Measurements from ENCODE around the gene NKAIN4.

NKAIN4 gene

GRCh38 chr20:63270606-63271325, 16.5 kb upstream of the NKAIN4 start:
- Histone ChIP-seq H3K36me3 (ENCODE audit: control insufficient read depth in 1 of 2, insufficient read depth in 2 of 2, low read length in 2 of 2) (peaks cover 0 to 1% of the 10 kb centered on the region in 2 donors), H3K27ac (ENCODE audit: low read length) (no peak overlapping the region), H3K4me1 (ENCODE audit: control insufficient read depth in 1 of 2, insufficient read depth in 2 of 2, low read length in 2 of 2) (peaks cover 5 to 25% of the 10 kb centered on the region in 2 donors), H3K27me3 (ENCODE audit: low read depth, low read length) (no peaks in the 10 kb centered on the region), H3K9me3 (ENCODE audit: control insufficient read depth in 1 of 2, low read length in 2 of 2) (no peaks in the 10 kb centered on the region), H3K4me3 (ENCODE audit: low read depth in 1 of 2, low read length in 2 of 2) (no peak overlapping the region)

- Histone ChIP-seq H3K27ac (ENCODE audit: low read length) (no peak overlapping the region), H3K27me3 (ENCODE audit: low read depth, low read length) (peaks cover under 1% of the 10 kb centered on the region), H3K4me1 (ENCODE audit: control insufficient read depth in 1 of 2, insufficient read depth in 2 of 2, low read length in 2 of 2) (peaks cover 5 to 21% of the 10 kb centered on the region in 2 donors), H3K36me3 (ENCODE audit: control insufficient read depth in 1 of 2, insufficient read depth in 2 of 2, low read length in 2 of 2) (no peaks in the 10 kb centered on the region), H3K9me3 (ENCODE audit: control insufficient read depth in 1 of 2, low read length in 2 of 2) (no peaks in the 10 kb centered on the region), H3K4me3 (ENCODE audit: low read depth in 1 of 2, low read length in 2 of 2) (no peak overlapping the region)
Measured at GRCh38 chr20:63269724-63270123, 15.5 kb upstream of the NKAIN4 start.

- Histone ChIP-seq H3K27me3 (ENCODE audit: low read depth, low read length) (peaks cover 5% of the 10 kb centered on the region), H3K27ac (ENCODE audit: low read length) (no peak overlapping the region), H3K9me3 (ENCODE audit: control insufficient read depth in 1 of 2, low read length in 2 of 2) (no peaks in the 10 kb centered on the region), H3K36me3 (ENCODE audit: control insufficient read depth in 1 of 2, insufficient read depth in 2 of 2, low read length in 2 of 2) (no peaks in the 10 kb centered on the region), H3K4me3 (ENCODE audit: low read depth in 1 of 2, low read length in 2 of 2) (no peak overlapping the region), H3K4me1 (ENCODE audit: control insufficient read depth in 1 of 2, insufficient read depth in 2 of 2, low read length in 2 of 2) (peaks cover 0 to 13% of the 10 kb centered on the region in 2 donors)
Measured at GRCh38 chr20:63268671-63269439, 14.6 kb upstream of the NKAIN4 start.

GRCh38 chr20:63268256-63268655, 14.0 kb upstream of the NKAIN4 start:
- Histone ChIP-seq H3K36me3 (ENCODE audit: control insufficient read depth in 1 of 2, insufficient read depth in 2 of 2, low read length in 2 of 2) (no peaks in the 10 kb centered on the region), H3K27ac (ENCODE audit: low read length) (no peak overlapping the region), H3K4me3 (ENCODE audit: low read depth in 1 of 2, low read length in 2 of 2) (no peak overlapping the region), H3K4me1 (ENCODE audit: control insufficient read depth in 1 of 2, insufficient read depth in 2 of 2, low read length in 2 of 2) (peaks cover 0 to 7% of the 10 kb centered on the region in 2 donors), H3K27me3 (ENCODE audit: low read depth, low read length) (peaks cover 5% of the 10 kb centered on the region), H3K9me3 (ENCODE audit: control insufficient read depth in 1 of 2, low read length in 2 of 2) (no peaks in the 10 kb centered on the region)

- no peak overlapping the region for H3K27ac ChIP-seq (ENCODE audit: low read length)
- no peaks in the 10 kb centered on the region for H3K9me3 ChIP-seq (ENCODE audit: control insufficient read depth in 1 of 2, low read length in 2 of 2)
- H3K27me3 ChIP-seq (ENCODE audit: low read depth, low read length): peaks cover 5% of the 10 kb centered on the region
- H3K36me3 ChIP-seq (ENCODE audit: control insufficient read depth in 1 of 2, insufficient read depth in 2 of 2, low read length in 2 of 2): no peaks in the 10 kb centered on the region
- peaks cover 0 to 7% of the 10 kb centered on the region in 2 donors for H3K4me1 ChIP-seq (ENCODE audit: control insufficient read depth in 1 of 2, insufficient read depth in 2 of 2, low read length in 2 of 2)
- H3K4me3 ChIP-seq (ENCODE audit: low read depth in 1 of 2, low read length in 2 of 2): no peak overlapping the region
Measured at GRCh38 chr20:63267691-63268090, 13.4 kb upstream of the NKAIN4 start.

GRCh38 chr20:63265891-63266515, 11.7 kb upstream of the NKAIN4 start:
- H3K9me3 ChIP-seq (ENCODE audit: control insufficient read depth in 1 of 2, low read length in 2 of 2): no peaks in the 10 kb centered on the region
- H3K27me3 ChIP-seq (ENCODE audit: low read depth, low read length): peaks cover 5% of the 10 kb centered on the region
- no peaks in the 10 kb centered on the region for H3K36me3 ChIP-seq (ENCODE audit: control insufficient read depth in 1 of 2, insufficient read depth in 2 of 2, low read length in 2 of 2)
- H3K27ac ChIP-seq (ENCODE audit: low read length): no peak overlapping the region
- no peaks in the 10 kb centered on the region for H3K4me1 ChIP-seq (ENCODE audit: control insufficient read depth in 1 of 2, insufficient read depth in 2 of 2, low read length in 2 of 2)
- no peak overlapping the region for H3K4me3 ChIP-seq (ENCODE audit: low read depth in 1 of 2, low read length in 2 of 2)

GRCh38 chr20:63264519-63264918, 10.3 kb upstream of the NKAIN4 start:
- no peaks in the 10 kb centered on the region for H3K36me3 ChIP-seq (ENCODE audit: control insufficient read depth in 1 of 2, insufficient read depth in 2 of 2, low read length in 2 of 2)
- H3K4me3 ChIP-seq (ENCODE audit: low read depth in 1 of 2, low read length in 2 of 2): no peak overlapping the region
- no peak overlapping the region for H3K27ac ChIP-seq (ENCODE audit: low read length)
- peaks cover 5% of the 10 kb centered on the region for H3K27me3 ChIP-seq (ENCODE audit: low read depth, low read length)
- H3K4me1 ChIP-seq (ENCODE audit: control insufficient read depth in 1 of 2, insufficient read depth in 2 of 2, low read length in 2 of 2): no peaks in the 10 kb centered on the region
- no peaks in the 10 kb centered on the region for H3K9me3 ChIP-seq (ENCODE audit: control insufficient read depth in 1 of 2, low read length in 2 of 2)

- Histone ChIP-seq H3K4me1 (ENCODE audit: control insufficient read depth in 1 of 2, insufficient read depth in 2 of 2, low read length in 2 of 2) (no peaks in the 10 kb centered on the region), H3K36me3 (ENCODE audit: control insufficient read depth in 1 of 2, insufficient read depth in 2 of 2, low read length in 2 of 2) (no peaks in the 10 kb centered on the region), H3K27me3 (ENCODE audit: low read depth, low read length) (peaks cover 5% of the 10 kb centered on the region), H3K27ac (ENCODE audit: low read length) (no peak overlapping the region), H3K4me3 (ENCODE audit: low read depth in 1 of 2, low read length in 2 of 2) (no peak overlapping the region), H3K9me3 (ENCODE audit: control insufficient read depth in 1 of 2, low read length in 2 of 2) (no peaks in the 10 kb centered on the region)
Measured at GRCh38 chr20:63264000-63264399, 9.7 kb upstream of the NKAIN4 start.

- H3K27ac ChIP-seq (ENCODE audit: low read length): no peak overlapping the region
- no peak overlapping the region for H3K4me3 ChIP-seq (ENCODE audit: low read depth in 1 of 2, low read length in 2 of 2)
- peaks cover 5% of the 10 kb centered on the region for H3K27me3 ChIP-seq (ENCODE audit: low read depth, low read length)
- no peaks in the 10 kb centered on the region for H3K36me3 ChIP-seq (ENCODE audit: control insufficient read depth in 1 of 2, insufficient read depth in 2 of 2, low read length in 2 of 2)
- no peaks in the 10 kb centered on the region for H3K9me3 ChIP-seq (ENCODE audit: control insufficient read depth in 1 of 2, low read length in 2 of 2)
- H3K4me1 ChIP-seq (ENCODE audit: control insufficient read depth in 1 of 2, insufficient read depth in 2 of 2, low read length in 2 of 2): no peaks in the 10 kb centered on the region
Measured at GRCh38 chr20:63262836-63263235, 8.6 kb upstream of the NKAIN4 start.

- H3K9me3 ChIP-seq (ENCODE audit: control insufficient read depth in 1 of 2, low read length in 2 of 2): no peaks in the 10 kb centered on the region
- no peak overlapping the region for H3K4me3 ChIP-seq (ENCODE audit: low read depth in 1 of 2, low read length in 2 of 2)
- peaks cover 5% of the 10 kb centered on the region for H3K27me3 ChIP-seq (ENCODE audit: low read depth, low read length)
- no peaks in the 10 kb centered on the region for H3K36me3 ChIP-seq (ENCODE audit: control insufficient read depth in 1 of 2, insufficient read depth in 2 of 2, low read length in 2 of 2)
- no peak overlapping the region for H3K27ac ChIP-seq (ENCODE audit: low read length)
- H3K4me1 ChIP-seq (ENCODE audit: control insufficient read depth in 1 of 2, insufficient read depth in 2 of 2, low read length in 2 of 2): no peaks in the 10 kb centered on the region
Measured at GRCh38 chr20:63261795-63262528, 7.7 kb upstream of the NKAIN4 start.

All from muscle layer of duodenum (tissue), 2 donors.